CD4-positive, alpha-beta T cell treated with Interleukin-1 beta for 1 hour (primary cell): ENCODE measurements around the gene BHLHE40.
A peak's percentile ranks its signal among the peaks of the same experiment; 100 is the strongest.
"Not testable (repeated sequence)": the region's sequence is repeated elsewhere in the genome, so short reads cannot be mapped to it uniquely, and the experiment has no call there.

Experiments used
- DNase-seq, 2 donors: peaks; one replicate each; pipeline ENCODE4 v3.0.0-alpha.2; 2020 to 2022

The BHLHE40 gene

DNA sequence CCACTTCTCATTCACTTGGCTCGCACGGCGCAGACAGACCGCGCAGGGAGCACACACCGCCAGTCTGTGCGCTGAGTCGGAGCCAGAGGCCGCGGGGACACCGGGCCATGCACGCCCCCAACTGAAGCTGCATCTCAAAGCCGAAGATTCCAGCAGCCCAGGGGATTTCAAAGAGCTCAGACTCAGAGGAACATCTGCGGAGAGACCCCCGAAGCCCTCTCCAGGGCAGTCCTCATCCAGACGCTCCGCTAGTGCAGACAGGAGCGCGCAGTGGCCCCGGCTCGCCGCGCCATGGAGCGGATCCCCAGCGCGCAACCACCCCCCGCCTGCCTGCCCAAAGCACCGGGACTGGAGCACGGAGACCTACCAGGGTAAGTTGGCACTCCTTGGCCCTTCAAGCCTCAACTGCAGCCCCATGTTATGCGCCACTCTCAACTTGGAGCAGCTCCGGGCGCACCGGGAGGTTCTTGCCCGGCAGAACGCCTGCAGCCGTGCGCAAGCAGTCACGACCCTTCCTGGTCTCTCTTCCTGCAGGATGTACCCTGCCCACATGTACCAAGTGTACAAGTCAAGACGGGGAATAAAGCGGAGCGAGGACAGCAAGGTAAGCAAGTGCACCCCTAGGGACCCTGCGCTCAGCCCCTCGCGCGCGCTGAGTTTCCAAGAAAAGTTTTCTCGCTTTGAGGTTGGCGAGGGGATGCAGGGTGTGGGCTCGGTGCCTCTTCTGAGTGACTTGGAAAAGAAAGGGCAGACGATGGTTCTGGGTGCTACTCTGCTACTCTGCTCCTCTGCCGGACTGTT lies at the start of gene BHLHE40:
Gene BHLHE40 (plus strand): TSS at position 10 of the 801 bp plus-strand sequence. CDS start 282 bp downstream, at position 292.
- no peak for DNase-seq

DNA sequence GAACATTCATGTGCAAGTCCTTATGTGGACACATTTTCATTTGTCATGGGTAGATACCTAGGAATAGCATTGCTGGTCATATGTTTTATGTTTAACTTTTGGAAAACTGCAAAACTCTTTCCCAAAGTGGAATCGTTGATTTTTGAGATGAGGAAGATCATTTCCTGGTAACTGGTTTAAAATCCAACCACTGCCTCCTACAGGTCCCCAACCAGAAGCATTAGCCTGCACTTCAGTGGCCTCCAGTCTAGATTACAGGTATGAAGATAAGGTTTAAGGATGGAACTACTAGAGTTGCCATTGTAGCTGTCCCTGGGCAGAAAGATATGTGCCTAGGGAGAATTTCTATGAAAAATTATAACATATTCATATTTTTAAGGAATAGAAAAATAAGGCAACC lies 48.7 kb upstream of the BHLHE40 start:
- DNase-seq: no peak

DNA sequence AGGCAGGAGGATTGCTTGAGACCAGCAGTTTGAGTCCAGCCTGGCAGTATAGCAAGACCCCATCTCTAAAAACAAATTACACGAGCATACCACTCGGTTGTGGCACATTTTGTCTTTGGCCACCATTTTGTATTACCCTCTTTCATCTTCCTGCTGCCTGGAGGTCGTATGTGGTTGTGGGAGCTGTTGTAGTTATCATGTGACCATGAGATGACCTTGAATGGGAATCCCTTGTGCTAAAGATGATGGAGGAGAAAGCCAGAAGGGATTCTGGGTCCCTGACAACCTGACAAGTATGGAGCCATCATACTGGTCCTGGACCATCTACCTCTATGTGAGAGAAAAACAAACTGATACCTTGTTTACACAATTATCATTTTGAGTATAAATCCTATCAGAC lies 45.2 kb upstream of the BHLHE40 start:
- no peak for DNase-seq

DNA sequence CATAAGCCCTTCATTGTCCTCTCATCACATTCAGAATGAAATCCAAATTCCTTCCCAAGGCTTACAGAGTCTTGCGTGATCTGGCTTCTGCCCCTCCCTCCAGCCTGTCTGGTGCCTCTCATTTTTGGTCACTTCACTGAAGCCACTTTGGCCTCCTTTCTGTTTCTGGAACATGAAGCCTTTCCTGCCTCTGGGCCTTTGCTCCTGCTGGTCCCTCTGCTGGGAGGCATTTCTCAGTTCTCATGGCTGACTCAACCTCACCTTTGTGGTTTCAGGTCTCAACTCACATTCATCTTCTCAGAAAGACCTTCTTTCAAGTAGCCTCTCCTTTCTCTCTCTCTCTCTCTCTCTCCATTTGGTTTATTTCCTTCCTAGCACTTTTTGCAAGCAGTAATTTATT lies 43.9 kb upstream of the BHLHE40 start:
- DNase-seq: no peak

DNA sequence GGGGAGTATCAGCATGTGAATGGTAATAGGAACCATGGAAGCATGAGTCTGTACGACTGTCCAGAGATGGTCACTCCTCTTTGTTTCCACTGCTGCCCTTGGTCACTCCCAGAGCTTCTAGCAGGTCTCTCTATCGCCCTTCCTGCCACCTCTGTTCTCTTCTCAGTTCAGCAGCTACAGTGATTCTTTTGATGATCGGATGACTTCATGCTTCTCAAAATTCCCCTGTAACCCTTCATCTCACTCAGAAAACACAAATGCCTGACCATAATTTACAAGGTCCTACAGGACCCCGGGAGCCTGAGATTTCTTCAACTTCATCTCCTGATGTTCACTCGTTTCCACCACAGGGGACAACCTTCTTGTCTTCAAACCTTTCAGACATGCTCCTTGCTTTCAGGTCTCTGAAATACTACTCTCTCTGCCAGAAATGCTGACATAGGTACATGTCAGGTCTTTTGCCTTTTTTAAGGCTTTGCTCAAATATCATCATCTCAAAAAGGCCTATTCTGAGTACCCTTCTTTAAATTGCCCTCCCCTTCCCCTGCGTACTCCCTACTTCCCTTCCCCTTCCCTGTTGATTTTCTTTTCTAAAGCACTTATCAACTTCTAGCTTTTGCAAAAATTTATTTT lies 42.1 kb upstream of the BHLHE40 start:
- DNase-seq: no peak

DNA sequence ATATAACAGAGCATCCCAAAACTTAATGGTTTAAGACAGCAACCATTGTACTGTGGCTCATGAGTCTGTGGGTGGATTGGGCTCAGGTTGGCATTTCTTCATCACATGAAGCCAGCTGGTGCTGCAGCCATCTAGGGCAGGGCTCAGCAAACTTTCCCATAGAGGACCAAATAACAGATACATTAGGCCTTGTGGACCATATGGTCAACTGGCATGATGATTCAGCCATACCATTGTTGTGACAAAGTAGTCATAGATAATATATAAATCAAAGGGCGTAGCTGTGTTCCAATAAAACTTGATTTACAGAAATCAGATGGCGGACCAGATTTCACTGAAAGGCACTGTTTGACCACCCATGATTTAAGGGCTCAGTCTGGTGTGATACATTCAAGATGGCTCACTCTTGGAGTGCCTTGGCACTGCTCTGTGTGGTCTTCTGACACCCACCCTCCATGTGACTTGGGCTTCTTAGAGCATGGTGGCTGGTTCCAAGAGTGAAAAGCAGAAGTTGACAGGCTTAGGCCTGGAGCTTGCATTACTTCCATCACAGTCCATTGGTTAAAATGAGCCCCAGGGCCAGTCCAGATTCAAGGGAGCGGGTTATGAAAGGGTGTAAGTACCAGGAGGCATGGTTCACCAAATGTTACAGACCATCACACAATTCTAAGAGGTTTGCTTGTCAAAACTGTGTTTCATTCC lies 40.8 kb upstream of the BHLHE40 start:
- DNase-seq: no peak

DNA sequence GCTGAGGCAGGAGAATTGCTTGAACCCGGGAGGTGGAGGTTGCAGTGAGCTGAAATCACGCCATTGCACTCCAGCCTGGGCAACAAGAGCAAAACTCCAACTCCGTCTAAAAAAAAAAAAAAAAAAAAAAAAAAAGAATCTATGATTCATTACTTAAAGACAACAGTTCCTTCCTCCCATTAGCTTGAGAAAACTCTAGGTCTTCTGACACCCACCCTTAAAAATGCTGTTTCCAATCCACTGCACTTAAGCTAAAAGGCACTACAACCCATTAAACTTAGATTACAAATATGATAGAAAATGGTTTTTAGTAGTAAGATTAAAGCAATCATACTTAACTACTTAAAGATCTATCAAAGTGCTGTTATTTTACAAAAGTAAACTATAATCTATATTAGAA lies 40.0 kb upstream of the BHLHE40 start:
- DNase-seq: no peak

DNA sequence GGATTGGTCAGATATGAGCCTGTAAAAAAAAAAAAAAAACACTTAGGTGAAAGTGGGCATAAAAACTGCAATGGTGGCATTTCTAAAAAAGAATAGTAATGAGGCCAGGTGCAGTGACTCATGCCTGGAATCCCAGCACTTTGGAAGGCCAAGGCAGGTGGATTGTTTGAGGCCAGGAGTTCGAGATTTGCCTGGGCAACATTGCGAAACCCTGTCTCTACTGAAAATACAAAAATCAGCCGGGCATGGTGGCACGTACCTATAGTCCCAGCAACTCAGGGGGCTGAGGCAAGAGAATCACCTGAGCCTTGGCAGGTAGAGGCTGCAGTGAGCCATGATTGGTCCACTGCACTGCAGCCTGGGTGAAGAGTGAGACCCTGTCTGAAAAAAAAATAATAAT lies 38.3 kb upstream of the BHLHE40 start:
- DNase-seq: no peak

DNA sequence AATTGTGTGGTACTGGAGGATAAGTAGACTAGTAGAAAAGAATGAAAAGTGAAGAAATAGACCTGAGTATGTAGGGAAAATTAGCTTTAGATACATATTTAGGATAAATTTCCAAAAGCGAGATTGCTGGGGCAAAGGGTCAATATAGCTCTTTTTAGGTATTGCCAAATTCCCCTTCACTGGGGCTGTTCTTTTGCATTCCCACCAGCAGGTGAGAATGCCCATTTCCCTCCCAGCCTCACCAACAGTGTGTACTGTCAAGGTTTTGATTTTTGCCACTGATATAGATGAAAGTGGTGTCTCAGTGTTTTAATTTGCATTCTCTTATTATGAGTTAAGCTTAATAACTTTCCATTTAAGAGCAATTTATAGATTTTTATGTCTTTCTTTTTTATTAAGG lies 35.7 kb upstream of the BHLHE40 start:
- no peak for DNase-seq

DNA sequence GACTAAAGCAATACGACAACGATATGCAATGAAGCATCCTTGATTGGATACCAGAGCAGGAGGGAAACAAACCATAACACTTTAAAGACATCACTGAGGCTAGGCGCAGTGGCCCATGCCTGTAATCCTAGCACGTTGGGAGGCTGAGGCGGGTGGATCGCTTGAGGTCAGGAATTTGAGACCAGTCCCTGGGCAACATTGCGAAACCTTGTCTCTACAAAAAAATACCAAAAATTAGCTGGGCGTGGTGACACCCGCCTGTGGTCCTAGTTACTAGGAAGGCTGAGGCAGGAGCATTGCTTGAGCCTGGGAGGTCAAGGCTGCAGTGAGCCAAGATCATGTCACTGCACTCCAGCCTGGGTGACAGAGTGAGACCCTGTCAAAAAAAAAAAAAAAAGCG lies 33.9 kb upstream of the BHLHE40 start:
- DNase-seq: no peak

DNA sequence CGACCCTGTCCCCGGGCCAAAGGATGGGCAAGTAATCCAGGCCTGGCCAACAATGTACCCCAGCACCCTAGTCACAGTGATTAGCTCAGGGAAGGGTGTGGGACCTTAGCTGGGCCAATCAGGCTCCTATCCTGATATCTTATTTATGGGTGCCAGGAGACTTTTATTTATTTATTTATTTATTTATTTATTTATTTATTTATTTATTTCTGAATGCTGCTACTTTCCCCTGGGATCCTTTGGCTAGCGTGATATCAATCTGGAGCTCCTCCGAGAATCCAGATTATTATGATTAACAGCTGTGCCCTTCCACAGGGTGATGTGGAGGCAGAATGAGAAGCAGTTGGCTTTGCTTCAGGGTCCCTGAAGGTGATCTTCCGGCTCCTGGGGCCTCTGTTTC lies 32.2 kb upstream of the BHLHE40 start:
- no peak for DNase-seq

DNA sequence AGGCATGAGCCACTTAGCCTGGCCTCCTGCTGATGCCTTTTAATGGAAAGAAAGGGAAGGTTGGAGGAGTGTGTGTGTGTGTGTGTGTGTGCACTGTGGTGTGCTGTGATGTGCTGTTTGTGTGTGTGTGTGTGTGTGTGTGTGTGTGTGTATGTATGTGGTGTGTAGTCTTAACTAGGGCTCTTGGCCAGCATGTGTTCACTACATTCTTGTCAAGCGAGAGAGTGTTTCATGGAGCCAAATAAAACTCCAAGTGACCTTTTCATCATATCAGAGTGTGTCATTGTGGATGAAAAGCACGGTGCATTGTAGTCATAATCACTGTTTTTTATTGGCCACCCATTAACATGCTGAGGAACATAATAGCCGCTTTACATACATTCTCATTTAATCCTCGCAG lies 30.8 kb upstream of the BHLHE40 start:
- DNase-seq: no peak

DNA sequence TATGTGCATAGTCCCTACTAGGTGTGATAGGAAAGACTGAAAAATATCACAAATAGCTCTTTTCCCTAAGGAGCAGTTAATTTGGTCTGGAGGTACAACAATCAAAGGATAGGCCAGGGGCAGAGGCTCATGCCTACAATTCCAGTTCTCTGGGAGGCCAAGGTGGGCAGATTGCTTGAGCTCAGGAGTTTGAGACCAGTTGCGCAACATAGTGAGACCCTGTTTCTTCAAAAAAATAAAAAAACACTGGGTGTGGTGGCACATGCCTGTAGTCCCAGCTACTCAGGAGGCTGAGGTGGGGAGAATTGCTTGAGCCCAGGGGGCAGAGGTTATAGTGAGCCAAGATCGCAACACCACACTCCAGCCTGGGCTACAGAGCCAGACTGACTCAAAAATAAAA lies 30.2 kb upstream of the BHLHE40 start:
- no peak for DNase-seq

DNA sequence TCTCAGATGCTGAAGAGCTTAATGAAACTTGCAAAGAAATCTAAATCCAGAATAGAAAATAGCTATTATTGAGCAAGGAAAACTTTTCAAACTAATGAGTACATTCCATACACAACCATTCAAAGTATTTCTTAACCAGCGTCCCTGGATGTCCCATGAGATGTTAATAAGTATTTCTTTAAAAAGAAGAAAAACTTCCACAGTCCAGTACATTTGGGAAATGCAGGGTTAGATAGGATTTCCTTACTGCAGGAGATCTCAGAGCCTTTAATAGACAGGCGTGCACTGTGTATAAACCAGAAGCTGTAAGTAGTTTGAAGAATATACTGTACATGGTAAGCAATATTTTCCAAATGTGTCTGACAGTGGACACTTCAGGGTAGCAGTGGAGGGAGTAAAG lies 29.6 kb upstream of the BHLHE40 start:
- DNase-seq: no peak

DNA sequence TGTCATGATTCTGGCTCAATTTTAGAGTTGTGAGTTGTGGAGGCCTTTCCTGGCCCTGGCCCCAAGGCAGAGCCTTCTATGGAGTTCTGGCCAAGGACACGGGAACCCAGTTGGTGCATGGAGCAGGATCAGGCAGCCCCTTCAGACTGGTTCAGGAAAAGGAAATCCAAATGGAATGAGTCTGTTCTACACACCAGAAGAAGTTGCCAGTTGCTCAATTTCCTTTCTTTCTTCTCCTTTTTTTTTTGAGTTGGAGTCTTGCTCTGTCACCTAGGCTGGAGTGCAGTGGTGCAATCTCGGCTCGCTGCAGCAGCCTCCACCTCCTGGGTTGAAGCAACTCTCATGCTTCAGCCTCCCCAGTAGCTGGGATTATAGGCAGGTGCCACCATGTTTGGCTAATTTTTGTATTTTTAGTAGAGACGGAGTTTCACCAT lies 28.9 kb upstream of the BHLHE40 start:
- DNase-seq: peak in 1 of 2 donors; percentile 18

DNA sequence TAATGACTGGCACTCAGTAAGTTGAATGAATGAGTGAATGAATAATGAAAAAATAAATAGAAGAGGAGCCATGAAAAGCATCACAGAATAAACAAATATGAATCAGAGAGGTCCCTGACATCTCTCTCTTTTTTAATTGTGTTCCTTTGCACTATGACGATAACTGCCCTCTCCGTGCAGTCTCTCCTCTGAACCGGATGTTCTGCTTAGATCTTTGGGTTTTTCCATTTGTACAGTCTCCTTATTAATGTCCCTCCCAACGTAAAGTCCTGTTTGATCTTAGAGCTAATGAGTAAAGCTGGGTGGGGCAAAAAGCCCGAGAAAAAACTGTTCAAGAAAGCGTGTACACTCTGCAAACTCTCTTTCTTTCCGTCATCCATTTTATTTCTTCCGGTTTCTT lies 28.3 kb upstream of the BHLHE40 start:
- no peak for DNase-seq

DNA sequence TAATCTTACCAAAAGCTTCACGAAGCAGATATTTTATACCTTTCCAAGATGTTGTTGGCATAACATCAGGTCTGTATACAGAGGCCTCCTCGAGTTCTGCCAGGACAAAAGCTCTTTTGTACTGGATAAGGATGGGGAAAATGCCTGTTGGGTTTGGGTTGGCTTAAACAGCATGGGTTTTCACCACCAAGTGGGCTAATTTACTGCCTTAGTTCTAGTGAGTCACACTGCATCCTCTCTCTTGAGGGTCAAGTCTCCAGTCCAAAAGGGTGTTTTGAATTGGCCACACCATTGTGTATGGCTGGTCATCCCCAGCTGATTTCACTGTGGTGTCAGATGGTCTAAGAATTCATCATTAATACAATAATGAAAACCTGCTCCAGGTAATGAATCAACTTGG lies 26.1 kb upstream of the BHLHE40 start:
- no peak for DNase-seq

DNA sequence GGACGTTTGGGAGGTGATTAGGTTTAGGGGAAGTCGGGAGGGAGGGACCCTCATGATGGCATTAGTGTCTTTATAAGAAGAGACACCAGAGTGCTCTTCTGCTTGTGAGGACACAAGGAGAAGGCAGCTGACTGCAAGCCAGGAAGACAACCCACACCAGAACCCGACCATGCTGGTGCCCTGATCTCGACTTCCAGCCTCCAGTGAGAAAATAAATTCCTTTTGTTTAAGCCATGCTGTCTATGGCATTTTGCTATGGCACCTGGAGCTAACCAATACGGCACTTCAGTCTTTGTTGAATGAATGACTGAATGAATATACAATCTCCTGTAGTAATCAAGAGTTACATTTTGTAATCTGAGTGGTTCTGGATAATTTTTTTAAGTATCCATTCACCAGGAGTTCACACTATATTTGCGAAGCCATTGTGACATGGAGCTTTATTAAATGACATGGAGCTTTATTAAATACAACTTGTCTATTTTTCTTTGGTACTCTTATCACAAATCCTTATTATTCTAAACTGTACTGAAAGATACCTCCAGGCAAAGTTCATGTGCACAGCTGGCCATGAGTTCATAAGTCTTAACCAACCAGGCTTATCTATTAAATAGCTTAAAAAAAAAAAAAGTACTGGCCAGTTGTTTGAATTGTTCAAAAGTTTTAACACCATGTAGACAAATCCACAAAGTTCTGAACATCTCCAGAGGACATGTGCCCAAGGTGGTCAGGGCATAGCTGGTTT lies 24.8 kb upstream of the BHLHE40 start:
- DNase-seq: no peak

DNA sequence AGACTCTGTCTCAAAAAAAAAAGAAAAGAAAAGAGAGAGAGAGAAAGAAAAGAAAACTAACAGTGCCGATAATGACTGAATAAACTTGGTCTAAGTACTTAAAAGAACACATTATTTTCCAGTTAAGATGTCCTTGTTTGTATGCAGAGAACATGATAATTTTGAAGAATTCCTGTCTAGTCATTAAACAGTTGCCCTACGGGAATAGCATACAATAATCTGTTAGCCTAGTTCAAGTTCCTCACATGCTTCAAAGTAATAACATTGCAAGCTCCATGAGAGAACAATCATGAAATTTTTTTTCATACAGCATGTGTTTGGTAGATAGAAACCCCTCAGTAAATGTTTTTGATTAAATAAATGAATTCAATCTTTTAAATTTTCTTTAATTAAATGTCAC lies 23.1 kb upstream of the BHLHE40 start:
- DNase-seq: no peak

DNA sequence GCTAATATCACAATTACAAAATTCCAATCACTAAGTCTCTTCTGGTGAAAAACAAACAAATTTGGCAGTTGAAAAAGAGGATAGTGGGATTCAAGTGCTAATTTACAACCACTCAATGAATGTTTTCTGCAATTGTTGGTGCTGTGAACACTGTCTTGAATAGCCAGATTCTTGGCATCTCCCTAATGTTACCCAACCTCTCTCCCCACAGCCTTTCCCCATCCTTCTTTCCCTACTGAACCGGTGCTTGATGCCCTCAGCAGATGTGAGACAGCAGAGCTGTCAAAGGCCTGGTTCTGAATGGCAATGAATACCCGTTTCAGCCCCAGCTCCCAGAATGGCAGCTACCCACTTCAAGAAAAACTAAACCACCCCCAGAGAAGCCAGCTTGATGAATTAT lies 22.5 kb upstream of the BHLHE40 start:
- no peak for DNase-seq

DNA sequence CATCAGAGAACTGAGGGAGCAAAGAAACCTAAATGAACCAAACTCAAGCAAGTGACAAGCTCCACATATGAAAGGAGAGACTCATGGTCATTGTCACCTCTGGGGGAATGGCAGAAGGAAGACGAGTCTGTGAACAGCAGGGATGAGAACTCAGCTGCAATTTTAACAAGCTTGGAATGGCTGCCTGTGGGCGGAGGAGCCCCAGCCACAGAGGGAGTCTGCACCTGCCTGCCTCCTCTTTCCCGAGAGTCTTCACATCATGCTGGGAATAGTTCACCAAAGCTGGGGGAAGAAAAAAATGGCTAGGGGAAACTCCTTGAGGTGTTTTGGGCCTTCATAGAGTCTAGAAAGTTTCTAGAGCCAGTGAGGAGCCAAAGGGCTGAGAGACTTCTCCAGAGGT lies 21.3 kb upstream of the BHLHE40 start:
- no peak for DNase-seq

DNA sequence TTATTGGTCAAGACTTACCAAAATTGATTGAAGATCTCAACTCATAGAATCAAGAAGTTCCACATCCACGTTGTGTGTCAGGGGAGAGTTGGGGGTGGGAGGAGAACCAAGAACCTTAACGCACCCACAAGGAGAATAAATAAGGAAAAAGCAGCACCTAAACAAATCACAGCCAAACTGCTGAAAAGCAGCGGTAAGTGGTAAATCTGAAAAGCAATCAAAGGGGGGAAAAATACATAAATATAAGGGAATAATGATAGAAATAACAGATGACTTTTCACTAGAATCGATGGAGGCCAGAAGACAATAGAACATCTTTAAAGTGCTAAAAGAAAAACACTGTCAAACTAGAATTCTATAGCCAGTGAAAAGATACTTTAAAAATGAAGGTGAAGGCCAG lies 20.1 kb upstream of the BHLHE40 start:
- no peak for DNase-seq

DNA sequence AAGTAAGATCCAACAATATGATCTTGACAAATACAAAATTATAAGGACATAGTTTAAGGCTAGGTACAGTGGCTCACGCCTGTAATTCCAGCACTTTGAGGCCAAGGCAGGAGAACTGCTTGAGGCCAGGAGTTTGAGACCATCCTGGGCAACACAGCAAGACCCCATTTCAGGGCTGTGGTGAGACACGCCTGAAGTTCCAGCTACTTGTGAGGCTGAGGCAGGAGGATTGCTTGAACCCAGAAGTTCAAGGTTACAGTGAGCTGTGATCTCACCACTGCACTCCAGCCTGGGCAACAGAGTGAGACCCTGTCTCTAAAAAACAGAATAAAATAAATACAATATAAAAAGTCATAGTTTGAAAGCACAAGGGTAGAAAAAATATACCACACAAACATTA lies 17.4 kb upstream of the BHLHE40 start:
- DNase-seq: not testable (repeated sequence)
